ENCODE data around the gene TAOK3.
"Not testable (repeated sequence)": the region's sequence is repeated elsewhere in the genome, so short reads cannot be mapped to it uniquely, and the experiment has no call there.

Gene TAOK3

DNA sequence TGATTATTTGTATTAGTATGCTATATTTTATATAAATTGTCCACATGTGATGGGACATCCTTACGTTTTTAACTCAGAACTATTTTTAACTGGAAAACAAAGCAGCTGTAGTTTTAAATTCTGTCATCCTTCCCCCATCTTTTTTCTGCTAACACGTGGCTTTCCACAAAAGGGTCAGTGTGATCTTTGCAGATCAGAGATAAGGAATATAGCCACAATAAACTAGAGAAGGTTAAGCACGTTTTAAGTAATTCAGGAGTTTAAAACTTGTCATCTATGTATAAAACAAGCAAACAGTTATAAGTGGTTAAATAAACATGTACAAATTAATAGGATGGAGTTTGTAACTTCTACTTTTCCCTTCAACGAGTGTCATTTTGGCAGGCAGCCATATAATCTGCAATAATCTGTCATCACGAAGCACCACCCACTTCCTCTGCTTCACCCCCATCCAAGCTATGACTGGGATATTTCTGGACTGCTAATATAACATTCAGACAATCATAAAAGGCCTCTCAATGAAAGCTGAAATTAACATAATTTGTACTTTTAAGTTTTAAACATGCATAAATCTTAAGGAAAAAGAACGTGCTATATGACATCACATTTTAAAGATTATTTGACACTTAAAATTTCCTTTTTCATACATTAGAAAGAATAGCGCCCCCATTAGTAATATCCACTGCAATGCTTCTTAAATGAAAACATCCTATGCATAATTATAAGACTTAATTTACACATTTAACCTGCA, 15.3 kb downstream of the TAOK3 start:
- H3K27me3 ChIP-seq (ENCODE audit: control insufficient read depth in 1 of 2, insufficient read depth in 2 of 2, low read length in 2 of 2), result no peaks in the 10 kb centered on the region
- no peaks in the 10 kb centered on the region for H3K9me3 ChIP-seq (ENCODE audit: control insufficient read depth in 1 of 2, low read length in 2 of 2)
- no peak overlapping the region for H3K27ac ChIP-seq (ENCODE audit: low read depth, low read length)
- no peak overlapping the region for H3K9ac ChIP-seq (ENCODE audit: low read depth in 1 of 2, low read length in 2 of 2)
- no peaks in the 10 kb centered on the region for H3K36me3 ChIP-seq (ENCODE audit: control insufficient read depth in 1 of 2, insufficient read depth in 2 of 2, low read length in 2 of 2)
- peak overlapping the region; percentile 9 to 77 for H3K4me3 ChIP-seq (ENCODE audit: low read depth in 1 of 2, low read length in 2 of 2)
- H3K4me1 ChIP-seq (ENCODE audit: control insufficient read depth in 1 of 2, insufficient read depth in 2 of 2, low read length in 2 of 2), result peaks cover 20 to 42% of the 10 kb centered on the region in 2 donors

DNA sequence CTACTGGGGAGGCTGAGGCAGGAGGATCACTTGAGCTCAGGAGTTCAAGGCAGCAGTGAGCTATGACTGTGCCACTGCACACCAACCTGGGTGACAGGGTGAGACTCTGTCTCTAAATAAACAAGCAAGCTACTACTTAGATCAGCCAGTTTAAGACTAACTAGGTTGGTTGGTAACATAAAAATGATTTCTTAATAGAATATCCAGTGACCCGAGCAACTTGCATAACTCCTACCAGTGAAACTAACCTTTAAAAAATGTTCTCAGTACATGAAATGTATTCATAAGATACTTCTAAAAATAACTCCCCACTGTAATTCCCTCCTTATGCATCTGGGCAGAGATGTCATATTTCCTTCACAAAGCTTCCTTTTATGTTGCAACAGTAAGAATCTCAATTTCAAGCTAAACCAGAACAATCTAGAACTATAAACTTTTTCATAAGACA, 15.9 kb downstream of the TAOK3 start:
- Histone ChIP-seq H3K9me3 (ENCODE audit: control insufficient read depth in 1 of 2, low read length in 2 of 2) (no peaks in the 10 kb centered on the region), H3K27me3 (ENCODE audit: control insufficient read depth in 1 of 2, insufficient read depth in 2 of 2, low read length in 2 of 2) (no peaks in the 10 kb centered on the region), H3K36me3 (ENCODE audit: control insufficient read depth in 1 of 2, insufficient read depth in 2 of 2, low read length in 2 of 2) (no peaks in the 10 kb centered on the region), H3K27ac (ENCODE audit: low read depth, low read length) (no peak overlapping the region), H3K9ac (ENCODE audit: low read depth in 1 of 2, low read length in 2 of 2) (no peak overlapping the region), H3K4me3 (ENCODE audit: low read depth in 1 of 2, low read length in 2 of 2) (no peak overlapping the region), H3K4me1 (ENCODE audit: control insufficient read depth in 1 of 2, insufficient read depth in 2 of 2, low read length in 2 of 2) (peaks cover 20 to 42% of the 10 kb centered on the region in 2 donors)

- Histone ChIP-seq H3K4me3 (ENCODE audit: low read depth in 1 of 2, low read length in 2 of 2) (no peak overlapping the region), H3K27me3 (ENCODE audit: control insufficient read depth in 1 of 2, insufficient read depth in 2 of 2, low read length in 2 of 2) (no peaks in the 10 kb centered on the region), H3K27ac (ENCODE audit: low read depth, low read length) (no peak overlapping the region), H3K9ac (ENCODE audit: low read depth in 1 of 2, low read length in 2 of 2) (no peak overlapping the region), H3K9me3 (ENCODE audit: control insufficient read depth in 1 of 2, low read length in 2 of 2) (no peaks in the 10 kb centered on the region), H3K4me1 (ENCODE audit: control insufficient read depth in 1 of 2, insufficient read depth in 2 of 2, low read length in 2 of 2) (peaks cover 20 to 42% of the 10 kb centered on the region in 2 donors), H3K36me3 (ENCODE audit: control insufficient read depth in 1 of 2, insufficient read depth in 2 of 2, low read length in 2 of 2) (no peaks in the 10 kb centered on the region)
Measured at GRCh38 chr12:118355843-118356242, 16.9 kb downstream of the TAOK3 start.

DNA sequence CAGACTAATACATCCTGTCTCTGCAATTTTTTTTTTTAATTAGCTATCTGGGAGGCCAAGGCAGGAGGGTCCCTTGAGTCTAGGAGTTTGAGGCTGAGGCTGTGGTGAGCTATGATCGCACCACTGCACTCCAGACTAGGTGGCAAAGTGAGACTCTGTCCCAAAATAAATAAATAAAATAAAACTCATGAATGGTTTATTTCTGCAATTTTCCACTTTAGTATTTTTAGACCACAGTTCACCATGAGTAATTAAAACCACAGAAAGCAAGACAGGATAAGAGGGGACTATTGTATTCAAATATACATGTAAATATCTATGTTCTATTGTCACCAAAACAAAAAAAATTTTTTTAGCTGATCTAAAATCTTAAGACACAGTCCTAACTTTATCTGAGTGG, 17.8 kb downstream of the TAOK3 start:
- H3K27me3 ChIP-seq (ENCODE audit: control insufficient read depth in 1 of 2, insufficient read depth in 2 of 2, low read length in 2 of 2), result no peaks in the 10 kb centered on the region
- H3K4me1 ChIP-seq (ENCODE audit: control insufficient read depth in 1 of 2, insufficient read depth in 2 of 2, low read length in 2 of 2), result peaks cover 20 to 42% of the 10 kb centered on the region in 2 donors
- no peaks in the 10 kb centered on the region for H3K36me3 ChIP-seq (ENCODE audit: control insufficient read depth in 1 of 2, insufficient read depth in 2 of 2, low read length in 2 of 2)
- H3K9me3 ChIP-seq (ENCODE audit: control insufficient read depth in 1 of 2, low read length in 2 of 2), result no peaks in the 10 kb centered on the region
- no peak overlapping the region for H3K27ac ChIP-seq (ENCODE audit: low read depth, low read length)
- H3K4me3 ChIP-seq (ENCODE audit: low read depth in 1 of 2, low read length in 2 of 2), result no peak overlapping the region
- H3K9ac ChIP-seq (ENCODE audit: low read depth in 1 of 2, low read length in 2 of 2), result no peak overlapping the region

- H3K36me3 ChIP-seq (ENCODE audit: control insufficient read depth in 1 of 2, insufficient read depth in 2 of 2, low read length in 2 of 2); H3K9ac ChIP-seq (ENCODE audit: low read depth in 1 of 2, low read length in 2 of 2); H3K4me3 ChIP-seq (ENCODE audit: low read depth in 1 of 2, low read length in 2 of 2); H3K27me3 ChIP-seq (ENCODE audit: control insufficient read depth in 1 of 2, insufficient read depth in 2 of 2, low read length in 2 of 2); H3K9me3 ChIP-seq (ENCODE audit: control insufficient read depth in 1 of 2, low read length in 2 of 2); H3K27ac ChIP-seq (ENCODE audit: low read depth, low read length): not testable (repeated sequence)
- peaks cover 19 to 38% of the 10 kb centered on the region in 2 donors for H3K4me1 ChIP-seq (ENCODE audit: control insufficient read depth in 1 of 2, insufficient read depth in 2 of 2, low read length in 2 of 2)
Measured at GRCh38 chr12:118354503-118354902, 18.2 kb downstream of the TAOK3 start.

GRCh38 chr12:118353721-118354120, 19.0 kb downstream of the TAOK3 start:
- peaks cover 15 to 38% of the 10 kb centered on the region in 2 donors for H3K4me1 ChIP-seq (ENCODE audit: control insufficient read depth in 1 of 2, insufficient read depth in 2 of 2, low read length in 2 of 2)
- H3K4me3 ChIP-seq (ENCODE audit: low read depth in 1 of 2, low read length in 2 of 2), result no peak overlapping the region
- no peaks in the 10 kb centered on the region for H3K27me3 ChIP-seq (ENCODE audit: control insufficient read depth in 1 of 2, insufficient read depth in 2 of 2, low read length in 2 of 2)
- no peaks in the 10 kb centered on the region for H3K36me3 ChIP-seq (ENCODE audit: control insufficient read depth in 1 of 2, insufficient read depth in 2 of 2, low read length in 2 of 2)
- H3K27ac ChIP-seq (ENCODE audit: low read depth, low read length), result no peak overlapping the region
- no peaks in the 10 kb centered on the region for H3K9me3 ChIP-seq (ENCODE audit: control insufficient read depth in 1 of 2, low read length in 2 of 2)
- no peak overlapping the region for H3K9ac ChIP-seq (ENCODE audit: low read depth in 1 of 2, low read length in 2 of 2)

- Histone ChIP-seq H3K4me3 (ENCODE audit: low read depth in 1 of 2, low read length in 2 of 2) (no peak overlapping the region), H3K27ac (ENCODE audit: low read depth, low read length) (no peak overlapping the region), H3K4me1 (ENCODE audit: control insufficient read depth in 1 of 2, insufficient read depth in 2 of 2, low read length in 2 of 2) (peaks cover 19 to 32% of the 10 kb centered on the region in 2 donors), H3K9me3 (ENCODE audit: control insufficient read depth in 1 of 2, low read length in 2 of 2) (no peaks in the 10 kb centered on the region), H3K9ac (ENCODE audit: low read depth in 1 of 2, low read length in 2 of 2) (no peak overlapping the region), H3K27me3 (ENCODE audit: control insufficient read depth in 1 of 2, insufficient read depth in 2 of 2, low read length in 2 of 2) (no peaks in the 10 kb centered on the region), H3K36me3 (ENCODE audit: control insufficient read depth in 1 of 2, insufficient read depth in 2 of 2, low read length in 2 of 2) (no peaks in the 10 kb centered on the region)
Measured at GRCh38 chr12:118350908-118351559, 21.7 kb downstream of the TAOK3 start.

DNA sequence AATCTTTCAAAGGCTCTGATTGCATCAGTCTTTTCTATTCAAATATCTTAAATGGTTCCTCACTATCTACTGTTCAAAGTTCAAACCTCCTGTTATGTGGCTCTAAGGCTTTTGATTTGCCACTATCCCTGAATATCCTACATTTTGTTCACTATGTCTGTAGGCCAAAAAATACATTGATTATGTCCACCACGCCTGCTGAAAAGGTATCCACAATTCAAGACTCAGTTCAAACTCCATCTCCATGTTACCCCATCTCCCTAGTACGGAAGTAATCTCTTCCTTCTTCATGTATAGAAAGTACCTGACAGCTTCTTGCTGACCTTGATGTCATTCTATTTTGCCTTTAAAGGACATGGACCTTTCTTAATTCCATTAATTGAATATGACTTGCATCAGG, 24.8 kb downstream of the TAOK3 start:
- no peaks in the 10 kb centered on the region for H3K9me3 ChIP-seq (ENCODE audit: control insufficient read depth in 1 of 2, low read length in 2 of 2)

GRCh38 chr12:118346895-118347294, 25.8 kb downstream of the TAOK3 start:
- Histone ChIP-seq H3K9me3 (ENCODE audit: control insufficient read depth in 1 of 2, low read length in 2 of 2) (no peaks in the 10 kb centered on the region), H3K27me3 (ENCODE audit: control insufficient read depth in 1 of 2, insufficient read depth in 2 of 2, low read length in 2 of 2) (no peaks in the 10 kb centered on the region), H3K27ac (ENCODE audit: low read depth, low read length) (no peak overlapping the region), H3K9ac (ENCODE audit: low read depth in 1 of 2, low read length in 2 of 2) (no peak overlapping the region), H3K4me3 (ENCODE audit: low read depth in 1 of 2, low read length in 2 of 2) (no peak overlapping the region), H3K36me3 (ENCODE audit: control insufficient read depth in 1 of 2, insufficient read depth in 2 of 2, low read length in 2 of 2) (no peaks in the 10 kb centered on the region), H3K4me1 (ENCODE audit: control insufficient read depth in 1 of 2, insufficient read depth in 2 of 2, low read length in 2 of 2) (peaks cover 18 to 19% of the 10 kb centered on the region in 2 donors)

More for the DNA sequence above, 24.8 kb downstream of the TAOK3 start:
- no peak overlapping the region for H3K9ac ChIP-seq (ENCODE audit: low read depth in 1 of 2, low read length in 2 of 2)
- H3K36me3 ChIP-seq (ENCODE audit: control insufficient read depth in 1 of 2, insufficient read depth in 2 of 2, low read length in 2 of 2), result no peaks in the 10 kb centered on the region
- no peak overlapping the region for H3K27ac ChIP-seq (ENCODE audit: low read depth, low read length)
- H3K4me1 ChIP-seq (ENCODE audit: control insufficient read depth in 1 of 2, insufficient read depth in 2 of 2, low read length in 2 of 2), result peaks cover 19% of the 10 kb centered on the region in 2 donors
- no peaks in the 10 kb centered on the region for H3K27me3 ChIP-seq (ENCODE audit: control insufficient read depth in 1 of 2, insufficient read depth in 2 of 2, low read length in 2 of 2)
- H3K4me3 ChIP-seq (ENCODE audit: low read depth in 1 of 2, low read length in 2 of 2), result peak overlapping the region in 1 of 2 donors; percentile 0

GRCh38 chr12:118345355-118345754, 27.4 kb downstream of the TAOK3 start:
- Histone ChIP-seq H3K36me3 (ENCODE audit: control insufficient read depth in 1 of 2, insufficient read depth in 2 of 2, low read length in 2 of 2) (no peaks in the 10 kb centered on the region), H3K4me3 (ENCODE audit: low read depth in 1 of 2, low read length in 2 of 2) (no peak overlapping the region), H3K9ac (ENCODE audit: low read depth in 1 of 2, low read length in 2 of 2) (no peak overlapping the region), H3K27me3 (ENCODE audit: control insufficient read depth in 1 of 2, insufficient read depth in 2 of 2, low read length in 2 of 2) (no peaks in the 10 kb centered on the region), H3K4me1 (ENCODE audit: control insufficient read depth in 1 of 2, insufficient read depth in 2 of 2, low read length in 2 of 2) (peaks cover 18 to 19% of the 10 kb centered on the region in 2 donors), H3K27ac (ENCODE audit: low read depth, low read length) (no peak overlapping the region), H3K9me3 (ENCODE audit: control insufficient read depth in 1 of 2, low read length in 2 of 2) (no peaks in the 10 kb centered on the region)

Measured in duodenal mucosa (tissue), 2 donors.